GM12801 (cell line): ENCODE data around the gene NPLOC4.

Experiments
- TF ChIP-seq, protein P1 (sequence below): IDR thresholded peaks from one replicate; pipeline ENCODE4 v1.5.1; 2011; ENCODE audit warnings: control low read depth; ENCODE audit not compliant: insufficient read length; ENCODE audit errors: extremely low read depth

Gene NPLOC4

DNA sequence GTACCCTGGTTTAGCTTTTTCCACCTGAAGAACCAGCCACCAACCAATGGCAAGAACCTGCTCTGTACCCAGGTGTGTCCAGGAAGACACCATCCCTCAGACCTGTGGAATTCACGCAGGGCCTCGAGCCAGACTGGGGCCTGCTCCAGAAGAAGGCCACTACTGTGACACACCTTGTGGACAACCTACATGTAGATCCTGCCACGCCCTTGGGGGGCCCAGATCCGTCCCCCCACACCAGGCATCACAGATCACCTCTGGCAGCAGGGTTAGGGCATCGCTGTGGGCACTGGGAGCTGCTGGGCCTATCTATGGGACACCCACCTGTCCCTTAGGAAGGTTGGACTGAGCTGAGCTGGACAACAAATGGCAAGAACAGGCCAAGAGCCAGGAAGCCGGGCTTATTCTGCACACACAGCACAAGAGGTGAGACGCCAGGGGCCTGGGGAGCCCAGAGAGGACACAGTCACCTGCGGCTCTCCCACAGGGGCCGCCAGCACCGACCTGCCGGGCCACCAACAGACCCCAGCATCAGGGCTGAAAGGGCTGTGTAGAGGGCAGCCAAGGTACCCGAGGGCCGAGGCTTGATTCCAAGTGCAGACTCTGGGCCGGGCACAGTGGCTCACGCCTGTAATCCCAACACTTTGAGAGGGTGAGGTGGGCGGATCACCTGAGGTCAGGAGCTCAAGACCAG is 92.5 kb downstream of the NPLOC4 start:
- TF ChIP-seq, protein P1, sequence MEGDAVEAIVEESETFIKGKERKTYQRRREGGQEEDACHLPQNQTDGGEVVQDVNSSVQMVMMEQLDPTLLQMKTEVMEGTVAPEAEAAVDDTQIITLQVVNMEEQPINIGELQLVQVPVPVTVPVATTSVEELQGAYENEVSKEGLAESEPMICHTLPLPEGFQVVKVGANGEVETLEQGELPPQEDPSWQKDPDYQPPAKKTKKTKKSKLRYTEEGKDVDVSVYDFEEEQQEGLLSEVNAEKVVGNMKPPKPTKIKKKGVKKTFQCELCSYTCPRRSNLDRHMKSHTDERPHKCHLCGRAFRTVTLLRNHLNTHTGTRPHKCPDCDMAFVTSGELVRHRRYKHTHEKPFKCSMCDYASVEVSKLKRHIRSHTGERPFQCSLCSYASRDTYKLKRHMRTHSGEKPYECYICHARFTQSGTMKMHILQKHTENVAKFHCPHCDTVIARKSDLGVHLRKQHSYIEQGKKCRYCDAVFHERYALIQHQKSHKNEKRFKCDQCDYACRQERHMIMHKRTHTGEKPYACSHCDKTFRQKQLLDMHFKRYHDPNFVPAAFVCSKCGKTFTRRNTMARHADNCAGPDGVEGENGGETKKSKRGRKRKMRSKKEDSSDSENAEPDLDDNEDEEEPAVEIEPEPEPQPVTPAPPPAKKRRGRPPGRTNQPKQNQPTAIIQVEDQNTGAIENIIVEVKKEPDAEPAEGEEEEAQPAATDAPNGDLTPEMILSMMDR = no peak

DNA sequence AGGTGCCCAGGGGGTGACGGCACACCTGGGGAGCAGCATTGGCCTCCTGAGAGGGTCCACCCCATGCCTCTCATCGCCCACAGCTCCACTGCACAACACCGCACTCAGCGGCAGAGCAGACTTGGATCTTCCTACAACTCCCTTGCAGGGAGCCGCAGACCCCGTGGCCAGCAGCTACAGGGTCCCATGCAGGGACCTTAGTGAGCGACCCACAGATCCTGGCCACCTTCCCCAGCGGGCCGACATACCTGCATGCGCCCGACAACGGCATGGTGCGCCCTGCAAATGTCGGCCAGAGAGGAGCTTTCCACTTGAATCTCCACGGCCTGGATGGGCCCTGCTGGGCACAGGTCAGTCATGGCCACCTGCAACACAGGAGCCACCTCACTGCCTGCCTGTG is 93.2 kb downstream of the NPLOC4 start:
- TF ChIP-seq, protein P1 = no peak

DNA sequence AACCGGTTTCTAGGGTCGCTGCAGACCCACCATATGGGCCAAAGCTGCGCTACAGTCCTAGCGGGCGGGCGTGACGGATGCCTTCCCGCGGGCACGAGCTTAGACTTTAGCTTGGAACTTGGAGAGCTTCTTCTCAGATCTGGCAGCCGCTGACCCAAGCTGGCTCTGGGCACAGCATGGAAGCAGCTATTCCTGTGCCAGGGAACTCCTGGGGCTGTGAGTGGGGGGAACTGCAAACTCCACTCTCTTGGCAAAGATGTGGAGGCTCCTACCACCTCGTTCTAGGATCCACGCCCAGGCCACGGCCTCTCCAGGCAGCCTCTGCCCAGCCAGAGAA is 93.6 kb downstream of the NPLOC4 start:
- TF ChIP-seq, protein P1 = no peak

DNA sequence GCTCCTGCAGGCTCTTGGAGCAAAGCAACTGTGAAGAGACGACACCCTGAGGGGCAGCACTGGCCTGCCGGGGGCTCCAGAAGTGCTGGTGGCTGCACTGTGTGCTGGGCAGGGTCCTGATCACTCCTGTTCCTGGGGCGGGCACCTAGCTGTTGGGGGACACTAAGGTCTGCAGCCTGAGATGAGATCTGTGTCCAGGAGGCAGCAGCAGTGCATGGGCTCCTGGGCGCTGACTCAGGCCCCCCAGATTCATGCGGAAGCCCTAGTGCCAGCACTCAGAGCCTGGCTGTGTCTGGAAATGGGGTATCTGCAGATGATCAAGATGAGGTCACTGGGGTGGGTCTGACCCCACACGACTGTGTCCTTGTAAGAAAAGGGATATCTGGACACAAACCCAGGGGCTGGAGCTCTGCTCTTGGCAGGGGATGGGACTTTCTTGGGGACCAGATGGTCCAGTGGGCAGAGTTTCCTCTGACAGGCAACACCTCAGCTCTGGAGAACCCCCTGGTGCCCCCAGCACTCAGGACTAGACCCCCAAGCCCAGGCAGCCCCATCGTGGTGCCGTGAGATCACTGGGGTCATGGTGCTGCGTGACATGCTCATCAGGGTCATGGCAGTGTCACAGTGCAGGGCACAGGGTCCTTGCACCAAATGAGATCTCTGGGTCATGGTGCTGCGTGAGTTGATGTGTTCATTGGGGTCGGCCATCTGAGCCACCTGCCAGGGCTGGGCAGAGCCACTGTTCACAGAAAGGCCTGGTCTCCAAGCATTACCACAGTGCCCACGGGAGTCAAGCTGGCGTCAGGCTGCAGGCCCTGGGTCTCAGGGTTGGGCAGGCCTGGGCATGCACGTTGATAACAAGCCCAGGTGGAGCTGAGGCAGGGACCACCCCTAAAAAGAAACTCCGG is 94.2 kb downstream of the NPLOC4 start:
- TF ChIP-seq, protein P1 = no peak

DNA sequence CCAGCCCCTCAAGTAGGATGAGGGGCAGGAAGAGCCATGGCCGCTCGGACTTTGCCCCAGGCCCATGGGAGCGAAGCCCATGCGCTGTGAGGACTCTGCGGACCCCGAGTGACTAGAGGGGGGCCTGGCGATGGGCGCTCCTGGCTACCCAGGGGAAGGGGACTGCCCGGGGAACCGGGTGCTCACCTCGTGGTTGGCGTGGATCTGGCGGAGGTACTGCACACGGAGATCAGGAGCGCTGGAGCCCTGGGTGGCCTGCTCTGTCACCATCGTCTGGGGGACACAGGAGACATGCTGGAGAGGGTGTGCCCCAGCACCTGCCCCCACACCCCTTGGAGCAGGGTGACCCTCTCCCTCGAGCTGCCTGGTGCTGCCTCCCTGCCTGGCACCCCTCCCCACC is 95.8 kb downstream of the NPLOC4 start:
- TF ChIP-seq, protein P1 = no peak

DNA sequence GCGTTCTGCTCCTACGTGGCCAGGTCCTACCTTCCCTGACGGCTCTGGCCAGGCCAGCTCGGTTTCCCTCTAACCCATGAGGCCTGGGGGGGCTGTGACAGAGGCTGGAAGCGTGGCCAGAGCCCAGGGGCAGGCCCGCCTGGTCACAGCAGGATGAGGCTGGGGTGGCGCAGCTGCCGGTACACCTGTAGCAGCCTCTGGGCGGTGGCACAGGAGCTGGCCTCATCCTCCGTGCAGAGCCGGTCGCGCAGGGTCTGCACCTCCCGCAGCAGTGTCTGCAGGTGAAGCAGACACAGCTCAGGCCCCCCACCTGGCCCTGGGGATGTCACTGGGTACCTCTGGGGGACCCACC is 96.3 kb downstream of the NPLOC4 start:
- TF ChIP-seq, protein P1 = no peak

DNA sequence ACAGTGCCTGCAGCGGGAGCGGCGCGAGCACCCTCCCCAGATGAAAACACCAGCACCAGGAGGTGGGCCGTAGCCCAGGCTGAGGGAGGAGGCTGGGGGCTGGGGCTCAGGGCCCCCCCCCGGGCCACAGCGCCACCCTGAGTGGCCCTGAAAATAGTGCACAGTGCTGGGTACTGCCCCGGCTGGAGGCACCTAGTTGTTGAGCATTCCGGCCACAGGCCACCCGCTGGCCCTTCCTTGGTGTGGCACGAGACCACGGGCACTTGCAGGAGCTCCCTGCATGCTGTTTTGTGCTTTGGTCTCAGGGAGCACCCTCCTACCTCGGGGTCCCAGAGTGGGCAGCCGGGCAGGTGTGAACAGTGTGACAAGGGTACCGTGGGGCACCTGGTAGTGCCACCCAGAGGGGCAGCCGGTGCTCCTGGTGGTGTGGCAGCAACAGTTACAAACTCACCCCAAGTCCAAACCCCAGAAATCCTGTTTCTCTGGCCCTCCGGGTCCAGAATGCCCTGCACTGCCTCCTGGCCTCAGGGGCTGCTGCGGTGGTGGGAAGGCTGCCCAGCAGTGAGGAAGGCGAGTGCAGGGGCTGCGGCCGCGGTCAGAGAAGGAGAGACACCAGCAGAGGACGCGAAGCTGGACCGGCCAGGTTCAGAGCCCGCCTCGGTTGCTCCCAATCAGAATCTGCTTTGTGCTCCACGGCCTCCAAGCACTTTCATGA is 96.8 kb downstream of the NPLOC4 start:
- TF ChIP-seq, protein P1 = no peak
